22Rv1 (cell line): Measurements from ENCODE around the gene TCEAL4.
"Not testable (repeated sequence)": the region's sequence is repeated elsewhere in the genome, so short reads cannot be mapped to it uniquely, and the experiment has no call there.

Experiments
- ZFX ChIP-seq: fragments of 450-650 bp; IDR thresholded peaks from 2 replicates; pipeline ENCODE4 v1.6.1; 2017; ENCODE audit warnings: antibody characterized with exemption, borderline replicate concordance
- TF ChIP-seq, protein P1 (sequence below): fragments of 450-650 bp; IDR thresholded peaks from 2 replicates; pipeline ENCODE4 v1.5.1; 2017; ENCODE audit warnings: mild to moderate bottlenecking

DNA sequence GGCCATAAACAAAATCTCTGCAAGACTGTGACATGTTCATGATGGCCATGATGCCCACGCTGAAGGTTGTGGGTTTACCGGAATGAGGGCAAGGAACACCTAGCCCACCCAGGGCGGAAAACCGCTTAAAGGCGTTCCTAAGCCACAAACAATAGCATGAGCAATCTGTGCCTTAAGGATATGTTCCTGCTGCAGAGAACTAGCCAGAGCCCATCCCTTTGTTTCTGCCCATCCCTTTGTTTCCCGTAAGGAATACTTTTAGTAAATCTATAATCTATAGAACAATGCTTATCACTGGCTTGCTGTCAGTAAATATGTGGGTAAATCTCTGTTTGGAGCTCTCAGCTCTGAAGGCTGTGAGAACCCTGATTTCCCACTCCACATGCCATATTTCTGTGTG, 9.9 kb downstream of the TCEAL4 start:
- TF ChIP-seq, protein P1, sequence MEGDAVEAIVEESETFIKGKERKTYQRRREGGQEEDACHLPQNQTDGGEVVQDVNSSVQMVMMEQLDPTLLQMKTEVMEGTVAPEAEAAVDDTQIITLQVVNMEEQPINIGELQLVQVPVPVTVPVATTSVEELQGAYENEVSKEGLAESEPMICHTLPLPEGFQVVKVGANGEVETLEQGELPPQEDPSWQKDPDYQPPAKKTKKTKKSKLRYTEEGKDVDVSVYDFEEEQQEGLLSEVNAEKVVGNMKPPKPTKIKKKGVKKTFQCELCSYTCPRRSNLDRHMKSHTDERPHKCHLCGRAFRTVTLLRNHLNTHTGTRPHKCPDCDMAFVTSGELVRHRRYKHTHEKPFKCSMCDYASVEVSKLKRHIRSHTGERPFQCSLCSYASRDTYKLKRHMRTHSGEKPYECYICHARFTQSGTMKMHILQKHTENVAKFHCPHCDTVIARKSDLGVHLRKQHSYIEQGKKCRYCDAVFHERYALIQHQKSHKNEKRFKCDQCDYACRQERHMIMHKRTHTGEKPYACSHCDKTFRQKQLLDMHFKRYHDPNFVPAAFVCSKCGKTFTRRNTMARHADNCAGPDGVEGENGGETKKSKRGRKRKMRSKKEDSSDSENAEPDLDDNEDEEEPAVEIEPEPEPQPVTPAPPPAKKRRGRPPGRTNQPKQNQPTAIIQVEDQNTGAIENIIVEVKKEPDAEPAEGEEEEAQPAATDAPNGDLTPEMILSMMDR: not testable (repeated sequence)
- not testable (repeated sequence) for TF ChIP-seq ZFX
